ENCODE results near the gene ANO10.

DNA sequence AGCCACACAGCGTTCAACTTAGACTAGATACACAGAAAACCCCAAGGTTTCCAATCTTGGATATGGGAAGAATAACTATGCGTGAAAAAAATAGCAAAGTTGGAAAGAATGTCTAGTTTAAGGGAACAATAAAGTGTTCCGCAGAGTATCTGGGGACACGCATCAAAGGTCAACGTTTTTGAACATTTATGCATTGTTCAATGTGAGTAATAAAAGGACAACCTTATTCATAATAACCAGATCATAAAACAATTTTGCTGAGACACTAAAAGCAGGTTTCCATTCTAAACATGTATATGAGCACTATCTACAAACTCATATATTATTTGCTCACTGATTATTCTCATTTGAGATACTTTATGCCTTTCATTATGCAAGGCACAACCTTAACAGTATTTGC is 7.8 kb downstream of the ANO10 start:
- TF ChIP-seq, protein P1, sequence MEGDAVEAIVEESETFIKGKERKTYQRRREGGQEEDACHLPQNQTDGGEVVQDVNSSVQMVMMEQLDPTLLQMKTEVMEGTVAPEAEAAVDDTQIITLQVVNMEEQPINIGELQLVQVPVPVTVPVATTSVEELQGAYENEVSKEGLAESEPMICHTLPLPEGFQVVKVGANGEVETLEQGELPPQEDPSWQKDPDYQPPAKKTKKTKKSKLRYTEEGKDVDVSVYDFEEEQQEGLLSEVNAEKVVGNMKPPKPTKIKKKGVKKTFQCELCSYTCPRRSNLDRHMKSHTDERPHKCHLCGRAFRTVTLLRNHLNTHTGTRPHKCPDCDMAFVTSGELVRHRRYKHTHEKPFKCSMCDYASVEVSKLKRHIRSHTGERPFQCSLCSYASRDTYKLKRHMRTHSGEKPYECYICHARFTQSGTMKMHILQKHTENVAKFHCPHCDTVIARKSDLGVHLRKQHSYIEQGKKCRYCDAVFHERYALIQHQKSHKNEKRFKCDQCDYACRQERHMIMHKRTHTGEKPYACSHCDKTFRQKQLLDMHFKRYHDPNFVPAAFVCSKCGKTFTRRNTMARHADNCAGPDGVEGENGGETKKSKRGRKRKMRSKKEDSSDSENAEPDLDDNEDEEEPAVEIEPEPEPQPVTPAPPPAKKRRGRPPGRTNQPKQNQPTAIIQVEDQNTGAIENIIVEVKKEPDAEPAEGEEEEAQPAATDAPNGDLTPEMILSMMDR (IDR thresholded peaks at IDR 0.05) = no peak
- TF ChIP-seq POLR2AphosphoS5 (IDR thresholded peaks at IDR 0.05) (no peak), EP300 (IDR thresholded peaks at IDR 0.05) (no peak), POLR2A (IDR thresholded peaks at IDR 0.05) (no peak)

Data from suprapubic skin (tissue), 4 donors.